ENCODE data around the gene STXBP2. TPM values are rescaled to one million over a fixed set of nuclear protein-coding genes. Genes with fewer than 3 reads are reported as not detected.

The STXBP2 gene
- total RNA-seq, 2 donors from 2014 or later = 103 to 111 TPM

Other genes with a start within 250 kb of the STXBP2 start
- under 1 TPM; 0.27 to 0.74 TPM for gene PEX11G, start 148.1 kb upstream of the STXBP2 start, total RNA-seq
- gene ZNF358, start 121.0 kb upstream of the STXBP2 start, total RNA-seq = 10 to 100 TPM in 1 of 2 donors, under 1 TPM in 1; 0.59 to 11.1 TPM
- gene MCOLN1, start 114.5 kb upstream of the STXBP2 start, total RNA-seq = 10 to 100 TPM; 10.3 to 11.0 TPM
- gene PNPLA6, start 101.4 kb upstream of the STXBP2 start, total RNA-seq = 100 to 1,000 TPM; 102 to 138 TPM
- gene CAMSAP3, start 41.2 kb upstream of the STXBP2 start, total RNA-seq = under 1 TPM; 0.07 to 0.80 TPM
- gene XAB2, start 7.6 kb upstream of the STXBP2 start, total RNA-seq = 10 to 100 TPM; 46.4 to 65.6 TPM
- 100 to 1,000 TPM; 101 to 108 TPM for gene PET100, start 7.3 kb upstream of the STXBP2 start, total RNA-seq
- 1 to 10 TPM; 1.8 to 4.2 TPM for gene PCP2, start 3.4 kb upstream of the STXBP2 start, total RNA-seq
- gene RETN, start 31.9 kb downstream of the STXBP2 start, total RNA-seq = not detected
- gene MCEMP1, start 40.0 kb downstream of the STXBP2 start, total RNA-seq = not detected
- 10 to 100 TPM; 58.9 to 84.4 TPM for gene TRAPPC5, start 43.7 kb downstream of the STXBP2 start, total RNA-seq
- gene FCER2, start 65.0 kb downstream of the STXBP2 start, total RNA-seq = under 1 TPM; 0.56 to 0.57 TPM
- gene CLEC4G, start 95.0 kb downstream of the STXBP2 start, total RNA-seq = not detected
- gene CD209, start 110.4 kb downstream of the STXBP2 start, total RNA-seq = not detected
- not detected for gene CLEC4M, start 126.1 kb downstream of the STXBP2 start, total RNA-seq
- gene EVI5L, start 193.1 kb downstream of the STXBP2 start, total RNA-seq = 1 to 10 TPM; 4.6 to 7.8 TPM
- gene PRR36, start 237.3 kb downstream of the STXBP2 start, total RNA-seq = under 1 TPM; 0.20 to 0.97 TPM

Data from activated naive CD4-positive, alpha-beta T cell treated with anti-CD3 and anti-CD28 coated beads, Interleukin-2, amount 50 U/mL, for 72 hours (primary cell).